ENCODE data around the gene C7orf57. TPM values are rescaled to one million over a fixed set of nuclear protein-coding genes. Genes with fewer than 3 reads are reported as not detected.
"Not testable (repeated sequence)": the region's sequence is repeated elsewhere in the genome, so short reads cannot be mapped to it uniquely, and the experiment has no call there.

Gene C7orf57
- under 1 TPM; 0.07 to 0.97 (median 0.77) TPM for polyA plus RNA-seq (ENCODE audit: insufficient read length in 4 of 4)

DNA sequence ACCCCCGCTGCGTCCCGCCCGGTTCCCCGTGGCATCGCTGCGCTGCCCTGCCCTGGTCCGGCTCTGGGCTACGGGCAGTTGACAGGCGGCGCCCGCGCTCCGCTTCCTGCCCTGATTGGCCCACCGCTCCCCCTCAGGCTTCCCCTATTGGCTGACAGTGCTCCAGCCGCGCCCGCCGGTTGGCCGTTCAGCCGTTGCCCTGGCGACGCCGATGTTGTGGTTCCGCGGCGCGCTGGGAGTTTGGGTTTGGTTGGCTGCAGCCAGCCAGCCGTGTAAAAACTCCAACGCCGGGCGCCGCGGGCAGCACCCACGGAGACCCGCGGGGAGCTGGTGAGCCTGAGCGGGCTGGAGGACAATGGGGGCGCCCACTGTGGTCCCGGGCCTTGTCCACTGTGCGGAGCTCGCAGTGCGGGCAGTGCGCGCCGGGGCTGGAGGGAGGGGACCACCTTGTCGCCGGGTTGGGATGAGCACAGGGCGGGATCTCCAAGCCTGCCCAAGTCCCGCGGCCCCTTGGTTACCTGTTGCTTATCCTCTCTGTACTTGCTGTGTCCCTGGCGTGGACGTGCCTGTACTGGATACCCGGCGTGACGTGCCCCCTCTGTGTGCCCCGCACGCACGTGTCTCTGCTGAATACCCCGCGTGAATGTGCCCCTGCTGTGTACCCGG lies at the start of gene C7orf57:
Gene C7orf57, plus strand, starts transcription at position 243 of the 666 bp plus-strand sequence. CDS start 766 bp downstream, outside the sequence.
- DNase-seq (ENCODE audit: low read depth in 4 of 4, low spot score in 3 of 4), result peak; percentile 60 to 77 (median 70)

DNA sequence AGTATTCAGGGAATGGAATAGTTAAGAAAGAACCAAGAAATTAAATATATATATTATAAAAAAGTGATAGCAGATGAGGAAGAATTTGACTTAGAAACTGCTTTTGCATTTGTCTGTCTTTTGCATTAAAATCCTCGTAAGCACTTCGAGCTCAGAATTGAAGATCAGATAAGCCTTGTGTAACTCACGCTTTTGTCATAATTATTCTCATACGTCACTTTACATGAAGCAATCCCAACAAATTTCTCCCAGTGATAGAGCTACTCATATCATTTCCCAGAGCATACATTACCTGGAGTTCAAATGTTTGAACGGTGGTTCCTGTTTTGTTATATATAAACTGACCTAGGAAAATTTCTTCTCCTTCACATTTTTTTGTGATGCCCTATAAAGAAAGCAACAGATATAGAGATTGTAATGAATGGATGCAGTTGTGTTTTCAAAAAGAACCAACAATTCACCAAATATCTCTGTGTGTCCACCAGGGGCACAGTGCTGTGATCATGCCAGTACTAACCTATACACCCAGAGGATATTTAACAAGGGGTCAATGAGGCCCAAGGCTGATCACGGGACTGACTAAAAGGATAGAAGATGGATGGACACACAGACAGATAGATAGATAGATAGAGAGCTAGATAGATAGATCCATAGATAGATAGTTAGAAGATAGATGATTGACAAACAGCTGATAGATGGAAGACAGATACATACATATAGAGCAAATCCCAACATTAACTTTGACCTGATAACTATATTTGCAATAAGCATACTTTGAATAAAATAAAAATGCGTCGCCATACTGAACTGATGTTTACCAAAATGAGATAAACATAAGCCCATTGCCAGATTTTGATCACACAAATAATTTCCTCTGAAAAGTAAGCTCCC lies 46.6 kb upstream of the C7orf57 start:
- no peak for DNase-seq (ENCODE audit: low read depth in 4 of 4, low spot score in 3 of 4)

DNA sequence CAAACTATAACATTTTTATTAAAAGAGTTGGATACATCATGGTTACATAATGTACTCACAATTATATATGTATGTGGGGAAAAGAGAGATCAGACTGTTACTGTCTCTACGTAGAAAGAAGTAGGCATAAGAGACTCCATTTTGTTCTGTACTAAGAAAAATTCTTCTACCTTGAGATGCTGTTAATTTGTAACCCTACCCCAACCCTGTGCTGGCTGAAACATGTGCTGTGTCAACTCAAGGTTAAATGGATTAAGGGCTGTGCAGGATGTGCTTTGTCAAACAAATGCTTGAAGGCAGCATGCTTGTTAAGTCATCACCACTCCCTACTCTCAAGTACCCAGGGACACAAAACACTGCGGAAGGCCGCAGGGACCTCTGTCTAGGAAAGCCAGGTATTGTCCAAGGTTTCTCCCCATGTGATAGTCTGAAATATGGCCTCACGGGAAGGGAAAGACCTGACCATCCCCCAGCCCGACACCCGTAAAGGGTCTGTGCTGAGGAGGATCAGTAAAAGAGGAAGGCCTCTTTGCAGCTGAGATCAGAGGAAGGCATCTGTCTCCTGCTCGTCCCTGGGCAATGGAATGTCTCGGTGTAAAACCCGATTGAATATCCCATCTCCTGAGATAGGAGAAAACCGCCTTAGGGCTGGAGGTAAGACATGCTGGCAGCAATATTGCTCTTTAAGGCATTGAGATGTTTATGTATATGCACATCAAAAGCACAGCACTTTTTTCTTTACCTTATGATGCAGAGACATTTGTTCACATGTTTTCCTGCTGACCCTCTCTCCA lies 45.5 kb upstream of the C7orf57 start:
- DNase-seq (ENCODE audit: low read depth in 4 of 4, low spot score in 3 of 4), result peak in 1 of 4 donors; percentile 27

DNA sequence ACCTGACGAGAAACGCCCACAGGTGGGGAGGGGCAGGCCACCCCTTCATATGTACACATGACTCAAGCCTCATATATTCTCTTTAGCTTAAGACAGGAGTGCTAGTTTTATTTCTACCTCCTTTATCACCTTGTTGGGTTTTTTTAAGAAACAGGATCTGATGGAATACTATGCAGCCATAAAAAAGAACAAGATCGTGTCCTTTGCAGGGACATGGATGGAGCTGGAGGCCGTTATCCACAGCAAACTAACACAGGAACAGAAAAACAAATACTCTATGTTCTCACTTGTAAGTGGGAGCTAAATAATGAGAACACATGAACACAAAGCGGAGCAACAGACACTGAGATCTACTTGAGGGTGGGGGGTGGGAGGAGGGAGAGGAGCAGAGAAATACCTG lies 44.8 kb upstream of the C7orf57 start:
- DNase-seq (ENCODE audit: low read depth in 4 of 4, low spot score in 3 of 4), result no peak

DNA sequence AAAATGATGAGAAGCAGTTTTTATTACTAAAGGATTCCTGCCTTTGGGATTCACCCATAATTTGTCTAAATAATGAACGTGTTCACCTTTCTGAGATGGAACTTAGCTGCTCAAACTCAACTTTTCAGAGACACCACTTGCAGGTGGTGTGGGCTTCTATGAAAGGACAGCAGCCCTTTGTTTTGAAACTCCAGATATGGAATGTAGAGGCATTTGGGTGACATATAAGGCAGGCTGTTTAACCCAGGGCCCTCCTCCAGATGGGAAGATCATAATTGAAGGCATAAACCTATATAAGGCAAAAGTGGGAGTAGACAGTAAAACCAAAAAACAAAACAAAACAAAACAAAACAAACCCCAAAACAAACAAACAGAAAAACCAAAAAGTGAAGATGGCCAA lies 44.1 kb upstream of the C7orf57 start:
- DNase-seq (ENCODE audit: low read depth in 4 of 4, low spot score in 3 of 4), result no peak

DNA sequence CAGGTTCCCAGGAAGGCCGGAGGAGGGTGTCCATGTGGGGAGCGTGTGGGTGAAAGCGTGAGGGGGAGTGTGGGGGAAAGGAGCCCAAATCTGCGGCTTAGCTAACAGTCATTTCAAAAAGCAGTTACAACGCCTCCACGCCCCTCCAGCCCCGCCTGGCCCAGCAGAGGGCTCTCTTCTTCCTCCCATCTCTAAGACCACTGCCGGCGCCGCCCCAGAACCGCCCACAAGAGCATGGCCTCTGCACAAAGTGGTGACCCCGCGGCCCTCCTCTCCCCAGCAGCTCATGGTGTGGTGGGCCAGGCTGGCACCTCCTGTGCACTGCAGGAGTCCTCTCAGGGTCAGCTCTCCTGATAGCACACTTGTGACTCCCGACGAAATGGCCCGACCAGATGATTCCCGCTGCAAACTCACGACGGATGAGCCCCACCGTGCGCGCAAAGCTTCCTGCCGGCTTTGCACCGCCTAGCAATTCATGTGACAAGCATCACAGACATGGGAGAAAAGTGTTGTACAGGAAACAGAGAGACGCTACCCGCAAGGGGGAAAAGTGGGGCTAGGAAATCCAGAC lies 43.5 kb upstream of the C7orf57 start:
- peak in 1 of 4 donors; percentile 47 for DNase-seq (ENCODE audit: low read depth in 4 of 4, low spot score in 3 of 4)

DNA sequence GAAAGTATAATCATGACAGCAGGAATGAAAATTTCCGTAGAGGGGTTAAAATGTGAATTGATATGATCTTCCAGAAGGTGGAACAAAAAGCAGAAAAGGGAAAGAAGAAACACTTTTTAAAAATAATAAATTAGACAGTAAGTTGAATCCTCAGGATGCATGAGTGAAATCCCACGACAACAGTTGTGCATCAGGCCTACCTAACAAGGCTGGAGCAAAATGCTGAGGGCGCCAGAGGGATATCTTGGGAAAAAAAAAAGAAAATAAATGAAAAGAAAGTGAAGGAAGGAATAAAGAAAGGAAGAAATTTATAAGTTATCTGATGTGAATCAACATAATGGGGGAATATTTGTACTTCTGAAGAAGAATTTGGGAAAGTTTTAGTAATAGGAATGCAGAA lies 42.9 kb upstream of the C7orf57 start:
- DNase-seq (ENCODE audit: low read depth in 4 of 4, low spot score in 3 of 4), result no peak

DNA sequence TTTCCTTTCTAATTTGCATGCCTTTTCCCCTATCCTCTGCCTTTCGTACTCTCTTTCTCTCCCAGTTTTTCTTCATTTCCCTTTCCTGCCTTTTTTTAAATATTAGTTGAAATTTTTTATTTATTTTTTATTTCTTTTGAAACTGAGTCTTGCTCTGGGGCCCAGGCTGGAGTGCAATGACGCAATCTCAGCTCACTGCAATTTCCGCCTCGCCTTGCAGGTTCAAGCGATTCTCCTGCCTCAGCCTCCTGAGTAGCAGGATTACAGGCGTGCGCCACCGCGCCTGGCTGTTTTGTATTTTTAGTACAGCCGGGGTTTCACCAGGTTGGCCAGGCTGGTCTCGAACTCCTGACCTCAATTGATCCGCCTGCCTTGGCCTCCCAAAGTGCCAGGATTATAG lies 35.9 kb upstream of the C7orf57 start:
- DNase-seq (ENCODE audit: low read depth in 4 of 4, low spot score in 3 of 4), result no peak

DNA sequence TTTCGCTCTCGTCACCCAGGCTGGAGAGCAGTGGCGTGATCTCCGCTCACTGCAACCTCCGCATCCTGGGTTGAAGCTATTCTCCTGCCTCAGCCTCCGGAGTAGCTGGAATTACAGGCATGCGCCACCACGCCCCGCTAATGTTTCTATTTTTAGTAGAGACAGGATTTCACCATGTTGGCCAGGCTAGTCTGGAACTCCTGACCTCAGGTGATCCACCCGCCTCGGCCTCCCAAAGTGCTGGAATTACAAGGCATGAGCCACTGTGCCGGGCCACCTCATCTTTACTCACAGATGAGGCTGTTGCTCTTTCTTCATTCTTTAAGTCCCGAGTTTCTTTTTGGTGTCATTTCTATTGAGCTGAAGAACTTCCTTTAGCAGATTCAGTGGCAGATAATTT lies 35.2 kb upstream of the C7orf57 start:
- DNase-seq (ENCODE audit: low read depth in 4 of 4, low spot score in 3 of 4), result not testable (repeated sequence)

DNA sequence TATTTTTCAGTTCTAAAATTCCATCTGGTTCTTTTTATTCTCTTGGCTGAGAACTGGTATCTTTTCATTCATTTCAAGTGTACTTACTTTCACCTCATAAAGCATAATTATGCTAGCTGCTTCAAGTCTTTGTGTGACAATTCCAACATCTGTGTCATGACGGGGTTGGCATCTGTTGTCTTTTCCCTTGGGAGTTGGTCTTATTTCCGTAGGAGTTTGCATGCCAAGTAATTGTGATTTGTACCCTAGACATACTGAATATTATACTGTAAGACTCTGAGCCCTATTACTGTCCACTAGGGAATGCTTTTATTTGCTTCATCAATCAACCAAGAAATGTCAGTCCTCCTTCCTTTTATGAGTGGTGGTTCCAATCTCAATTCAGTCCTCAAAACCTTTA lies 31.3 kb upstream of the C7orf57 start:
- DNase-seq (ENCODE audit: low read depth in 4 of 4, low spot score in 3 of 4), result no peak

DNA sequence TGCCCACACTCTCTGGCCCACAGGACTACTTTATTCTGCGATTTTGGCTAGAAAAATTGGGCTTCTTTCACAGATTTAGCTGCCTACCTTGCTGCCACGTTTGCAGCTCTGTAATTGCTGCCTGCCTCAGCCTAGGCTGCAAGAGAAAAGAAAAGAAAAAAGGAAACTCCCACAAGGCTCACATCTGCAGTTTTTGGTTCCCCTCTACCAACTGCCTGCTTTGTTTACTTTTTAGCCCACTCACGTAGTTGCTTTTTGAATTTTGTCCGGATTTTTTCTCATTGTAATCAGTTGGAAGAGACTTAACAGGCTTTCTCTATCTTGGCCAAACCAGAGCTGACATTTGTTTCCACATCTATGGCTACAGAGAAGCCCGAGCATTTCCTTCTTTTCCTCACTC lies 30.7 kb upstream of the C7orf57 start:
- DNase-seq (ENCODE audit: low read depth in 4 of 4, low spot score in 3 of 4), result no peak

DNA sequence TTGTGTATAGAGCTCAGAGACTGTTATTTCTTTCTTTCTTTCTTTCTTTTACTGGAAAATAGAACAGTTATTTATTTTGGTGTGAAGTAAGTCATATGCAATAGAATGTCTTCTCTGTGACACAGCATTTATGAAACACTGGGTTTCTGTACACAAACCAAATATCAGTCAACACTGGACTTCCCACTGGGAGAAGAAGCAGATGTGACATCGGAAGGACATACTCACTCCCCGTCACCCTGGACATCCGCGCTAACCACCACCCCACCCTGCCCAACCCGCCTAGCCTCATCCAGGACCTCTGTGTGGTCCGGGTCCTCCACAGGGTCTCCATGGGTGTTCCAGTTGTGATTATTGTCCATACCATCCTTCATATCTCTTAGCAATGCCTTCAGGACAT lies 28.5 kb upstream of the C7orf57 start:
- no peak for DNase-seq (ENCODE audit: low read depth in 4 of 4, low spot score in 3 of 4)

DNA sequence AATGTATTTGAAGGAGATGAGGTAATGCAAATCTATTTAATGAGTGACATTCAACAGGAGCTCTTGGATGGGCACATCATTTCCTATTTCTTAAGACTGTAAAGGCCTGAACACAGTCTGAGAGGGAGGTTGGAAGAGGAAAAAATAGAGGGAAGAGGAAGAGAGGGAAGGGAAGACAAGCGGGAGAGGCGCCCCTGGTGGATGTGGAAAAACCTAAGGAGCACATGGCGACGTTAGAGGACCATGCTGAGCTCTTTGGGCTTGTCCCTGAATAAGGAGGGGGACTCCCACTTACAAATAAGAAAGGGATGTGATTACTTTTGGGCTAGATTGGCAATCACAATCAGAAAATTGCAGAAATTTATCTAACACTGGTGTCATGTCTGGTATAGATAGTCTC lies 26.1 kb upstream of the C7orf57 start:
- DNase-seq (ENCODE audit: low read depth in 4 of 4, low spot score in 3 of 4), result no peak

DNA sequence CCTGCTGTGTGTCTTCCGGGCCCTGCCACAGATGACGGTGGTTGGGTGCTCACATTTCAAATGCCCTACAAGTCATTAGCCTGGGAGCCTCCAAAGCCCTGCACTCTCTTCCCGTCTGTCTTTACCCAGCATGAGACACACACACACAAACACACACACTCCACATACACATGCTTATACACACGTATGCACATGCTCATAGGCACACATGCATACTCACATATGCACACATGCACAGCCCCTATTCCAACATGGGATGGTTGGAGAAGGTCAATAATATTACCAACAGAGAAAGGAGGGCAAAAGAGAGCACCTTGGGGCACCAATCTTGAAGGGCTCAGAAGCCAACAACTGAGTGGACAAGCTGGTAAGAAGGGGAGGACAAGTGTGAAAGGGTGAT lies 25.4 kb upstream of the C7orf57 start:
- DNase-seq (ENCODE audit: low read depth in 4 of 4, low spot score in 3 of 4), result no peak

DNA sequence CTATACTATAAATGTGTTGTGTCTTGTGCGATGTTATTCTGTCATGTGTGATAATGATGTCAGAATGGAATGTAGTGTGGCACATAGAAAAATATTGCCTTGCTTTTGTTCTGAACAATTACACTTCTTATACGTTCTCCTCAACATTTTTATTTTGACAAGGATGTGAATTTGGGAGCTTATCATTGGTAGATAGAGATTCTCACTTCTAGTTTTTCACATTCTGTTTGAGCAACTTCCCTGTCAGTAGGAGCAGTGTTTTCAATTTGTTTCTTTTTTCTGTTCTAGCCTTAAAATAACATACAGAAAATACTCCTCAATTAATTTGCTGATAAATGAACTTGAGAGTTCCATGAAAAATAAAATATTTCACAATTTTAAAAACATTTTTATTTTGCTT lies 24.0 kb upstream of the C7orf57 start:
- no peak for DNase-seq (ENCODE audit: low read depth in 4 of 4, low spot score in 3 of 4)

DNA sequence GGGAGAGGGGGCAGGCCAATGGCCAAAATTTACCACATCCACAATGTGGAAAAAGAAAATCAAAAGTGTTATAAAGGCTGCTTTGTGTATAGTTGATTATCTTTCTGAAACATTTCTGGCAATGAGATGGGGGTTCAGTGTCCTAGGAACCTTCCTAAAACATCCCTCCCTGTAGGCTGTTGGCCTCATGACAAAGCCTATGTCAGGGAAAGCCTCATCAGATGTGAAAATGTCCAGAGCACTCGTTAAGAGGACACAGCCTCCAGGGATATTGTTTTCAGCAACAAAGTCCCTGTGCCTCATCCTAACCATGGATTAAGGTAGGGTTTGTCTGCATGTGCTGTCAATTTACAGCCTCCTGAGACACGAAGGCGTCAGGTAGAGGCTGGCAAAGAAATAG lies 23.4 kb upstream of the C7orf57 start:
- DNase-seq (ENCODE audit: low read depth in 4 of 4, low spot score in 3 of 4), result no peak

DNA sequence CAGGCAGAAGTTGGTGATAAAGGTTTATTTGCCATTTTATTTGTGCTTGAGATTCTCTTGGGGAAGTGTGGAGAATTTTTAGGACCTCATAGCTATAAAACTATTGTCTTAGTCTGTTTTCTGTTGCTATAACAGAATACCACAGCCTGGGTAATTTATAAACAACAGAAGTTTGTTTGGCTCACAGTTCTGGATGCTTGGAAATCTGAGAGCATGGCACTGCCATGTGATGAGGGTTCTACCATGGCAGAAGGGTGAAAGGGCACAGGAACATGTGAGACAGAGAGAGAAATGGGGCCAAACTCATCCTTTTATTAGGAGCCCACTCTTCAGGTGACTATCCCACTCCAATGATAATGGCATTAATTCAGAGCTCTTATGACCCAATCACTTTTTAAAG lies 18.7 kb upstream of the C7orf57 start:
- DNase-seq (ENCODE audit: low read depth in 4 of 4, low spot score in 3 of 4), result no peak

DNA sequence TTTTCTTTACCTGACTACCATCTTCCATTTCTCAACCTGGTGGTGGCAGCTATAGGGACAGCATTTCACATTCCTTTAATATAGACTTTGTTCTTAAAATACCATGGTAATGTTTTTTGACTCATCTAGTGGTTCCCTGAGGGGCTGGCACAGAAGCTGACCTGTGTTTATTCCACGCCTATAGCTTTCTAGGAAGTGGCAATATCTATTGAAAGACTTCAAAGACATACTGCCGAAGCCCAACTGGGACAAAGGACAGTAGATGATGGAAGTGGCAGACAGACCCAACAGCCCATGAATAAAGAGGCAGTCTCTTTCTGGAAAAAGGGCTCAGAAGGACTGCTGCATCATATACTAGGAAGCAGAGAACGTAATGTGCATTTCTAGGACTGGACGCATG lies 17.7 kb upstream of the C7orf57 start:
- DNase-seq (ENCODE audit: low read depth in 4 of 4, low spot score in 3 of 4), result no peak

DNA sequence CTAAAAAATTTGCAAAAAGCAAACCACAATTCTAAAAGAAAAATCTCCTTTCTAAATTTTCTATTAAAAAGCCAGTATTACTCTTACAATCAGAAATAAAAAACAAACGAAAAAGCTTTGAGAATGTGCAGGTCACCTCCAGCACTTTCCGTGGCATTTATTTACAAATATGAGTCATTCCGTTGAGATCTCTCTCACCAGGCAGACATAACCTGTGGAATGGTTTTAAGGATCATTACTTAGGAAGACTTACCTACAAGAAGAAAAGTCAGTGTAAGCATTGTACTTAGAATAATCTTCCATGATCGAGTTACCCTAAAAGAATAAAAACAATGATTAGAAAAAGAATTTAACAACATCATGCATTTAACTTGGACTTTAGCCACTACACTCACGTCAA lies 9.7 kb upstream of the C7orf57 start:
- DNase-seq (ENCODE audit: low read depth in 4 of 4, low spot score in 3 of 4), result no peak

DNA sequence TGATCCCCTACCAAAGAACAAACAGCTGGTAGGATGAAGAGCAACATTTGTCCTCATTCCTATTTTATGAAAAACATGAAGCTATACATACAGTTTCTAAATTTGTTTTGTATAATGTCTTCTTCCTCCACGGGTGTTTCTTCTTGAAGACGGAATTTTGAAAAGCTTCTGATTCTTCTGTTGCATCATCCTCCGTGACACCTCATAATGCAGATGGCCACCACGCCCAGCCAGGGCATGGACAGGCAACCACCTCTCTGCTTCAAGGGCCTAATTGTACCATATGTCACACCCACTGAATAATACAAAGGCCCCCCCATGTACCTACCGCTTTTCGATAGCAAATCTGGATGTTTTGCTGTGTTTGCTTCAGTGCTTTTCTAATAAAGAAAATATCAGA lies 6.4 kb upstream of the C7orf57 start, which contains the start of gene SUN3:
Gene SUN3, minus strand, starts transcription at position 170 of the 400 bp plus-strand sequence. Its CDS starts 169 bp downstream, at position 1.
- DNase-seq (ENCODE audit: low read depth in 4 of 4, low spot score in 3 of 4), result no peak

DNA sequence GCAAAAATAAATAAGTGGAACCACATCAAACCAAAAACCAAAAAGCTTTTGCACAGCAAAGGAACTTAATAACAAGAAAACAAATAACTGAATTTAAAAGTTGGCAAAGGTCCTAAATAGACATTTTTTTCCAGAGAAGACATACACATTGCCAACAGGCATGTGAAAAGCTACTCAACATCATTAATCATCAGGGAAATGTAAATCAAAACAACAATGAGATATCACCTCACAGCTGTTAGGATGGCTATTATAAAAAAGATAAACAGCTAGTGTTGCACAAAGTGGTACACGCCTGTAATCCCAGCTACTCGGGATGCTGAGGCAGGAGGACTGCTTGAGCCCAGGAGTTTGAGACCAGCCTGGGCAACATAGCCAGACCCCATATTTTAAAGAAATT lies 4.2 kb upstream of the C7orf57 start:
- DNase-seq (ENCODE audit: low read depth in 4 of 4, low spot score in 3 of 4), result no peak

Data from left renal pelvis (tissue), 4 donors.